K562 (cell line): ENCODE measurements around the gene SLC25A51. TPM values are rescaled to one million over a fixed set of nuclear protein-coding genes. Genes with fewer than 3 reads are reported as not detected.

Source experiments
- CCAR2 ChIP-seq: fragments of 200-400 bp; formaldehyde crosslinking; IDR thresholded peaks from 2 replicates; pipeline ENCODE4 v1.6.1; 2017; ENCODE audit warnings: mild to moderate bottlenecking, low read depth, low read length
- MBD1 ChIP-seq: fragments of 250-450 bp; sonication (Bioruptor Pico); IDR thresholded peaks from 2 replicates; pipeline ENCODE4 v1.8.0; 2022; ENCODE audit warnings: inconsistent platforms
- SMARCA4 ChIP-seq: fragments of 450-650 bp; IDR thresholded peaks from 2 replicates; pipeline ENCODE4 v1.6.1; 2016
- ZNF197 ChIP-seq: fragments of 200-800 bp; sonication (Bioruptor generic); IDR thresholded peaks from 2 replicates; pipeline ENCODE4 v1.6.1; 2016; ENCODE audit warnings: low read depth, missing genetic modification characterization, missing compliant biosample characterization
- ZNF444 ChIP-seq: fragments of 250-450 bp; sonication (Bioruptor Pico); IDR thresholded peaks from 2 replicates; pipeline ENCODE4 v1.4.0; 2020; ENCODE audit warnings: mild to moderate bottlenecking, moderate library complexity
- polyA plus RNA-seq, 8 experiments: library from polyadenylated mRNA; depleted of rRNA in 4 of 8; stranded (reverse) in 5 of 8; unstranded in 3 of 8; fragments of >200 nt; fragmentation: Nextera tagmentation in 2 of 8; fragmentation: Illumina TruSeq in 1 of 8; extraction: Ambion mirVana in 2 of 8; extraction: Trizol in 1 of 8; gene quantifications; 2 replicates each; pipeline versions ENCODE4 v1.2.1 to v1.2.3, GENCODE V29; 2011 to 2014; ENCODE audit warnings: inconsistent platforms in 1 of 8, missing spikeins in 1 of 8
- total RNA-seq, 7 experiments: library from RNA; depleted of rRNA in 6 of 7; stranded (reverse); fragments of >200 nt in 6 of 7; fragmentation: Illumina TruSeq in 2 of 7; extraction: Trizol in 2 of 7; gene quantifications; 2 replicates each; pipeline versions ENCODE4 v1.2.1 to v1.2.3, GENCODE V29; 2011 to 2021; ENCODE audit warnings: low replicate concordance in 1 of 7
- TF ChIP-seq, protein P1 (sequence below): fragments of 450-650 bp; IDR thresholded peaks from 2 replicates; pipeline ENCODE4 v1.6.1; 2016; ENCODE audit warnings: mild to moderate bottlenecking

SLC25A51 gene
- total and polyA plus RNA-seq, 9 of the 15 experiments (the other 6 are each of a cell fraction or from before 2014, with no cell fraction given): 9.1 to 40.7 (median 24.5) TPM

- no peak for TF ChIP-seq MBD1 (CRISPR knock-in tag)
- TF ChIP-seq SMARCA4: peak; percentile 99
- TF ChIP-seq, protein P1, sequence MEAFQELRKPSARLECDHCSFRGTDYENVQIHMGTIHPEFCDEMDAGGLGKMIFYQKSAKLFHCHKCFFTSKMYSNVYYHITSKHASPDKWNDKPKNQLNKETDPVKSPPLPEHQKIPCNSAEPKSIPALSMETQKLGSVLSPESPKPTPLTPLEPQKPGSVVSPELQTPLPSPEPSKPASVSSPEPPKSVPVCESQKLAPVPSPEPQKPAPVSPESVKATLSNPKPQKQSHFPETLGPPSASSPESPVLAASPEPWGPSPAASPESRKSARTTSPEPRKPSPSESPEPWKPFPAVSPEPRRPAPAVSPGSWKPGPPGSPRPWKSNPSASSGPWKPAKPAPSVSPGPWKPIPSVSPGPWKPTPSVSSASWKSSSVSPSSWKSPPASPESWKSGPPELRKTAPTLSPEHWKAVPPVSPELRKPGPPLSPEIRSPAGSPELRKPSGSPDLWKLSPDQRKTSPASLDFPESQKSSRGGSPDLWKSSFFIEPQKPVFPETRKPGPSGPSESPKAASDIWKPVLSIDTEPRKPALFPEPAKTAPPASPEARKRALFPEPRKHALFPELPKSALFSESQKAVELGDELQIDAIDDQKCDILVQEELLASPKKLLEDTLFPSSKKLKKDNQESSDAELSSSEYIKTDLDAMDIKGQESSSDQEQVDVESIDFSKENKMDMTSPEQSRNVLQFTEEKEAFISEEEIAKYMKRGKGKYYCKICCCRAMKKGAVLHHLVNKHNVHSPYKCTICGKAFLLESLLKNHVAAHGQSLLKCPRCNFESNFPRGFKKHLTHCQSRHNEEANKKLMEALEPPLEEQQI: no peak
- TF ChIP-seq ZNF197 (CRISPR knock-in tag): no peak
- no peak for TF ChIP-seq ZNF444 (CRISPR knock-in tag)
- TF ChIP-seq CCAR2: no peak
Observed at GRCh38 chr9:37840560-37841194, 63.2 kb downstream of the SLC25A51 start (continued).
